GM12865 (cell line): ENCODE data around the gene ZNF777.

Source experiments
- DNase-seq: peaks from one replicate; pipeline ENCODE4 v3.0.0; 2010; ENCODE audit warnings: low read depth
- H3K4me3 ChIP-seq: 2 replicates; pipeline ENCODE4 v1.5.1; 2011; ENCODE audit warnings: mild to moderate bottlenecking, low read depth, low read length, control low read depth
- TF ChIP-seq, protein P1 (sequence below): IDR thresholded peaks from 2 replicates; pipeline ENCODE4 v1.5.1; 2011; ENCODE audit warnings: low read length, control low read depth, low read depth, inconsistent platforms; ENCODE audit not compliant: insufficient read depth; ENCODE audit errors: missing control alignments

Gene ZNF777

DNA sequence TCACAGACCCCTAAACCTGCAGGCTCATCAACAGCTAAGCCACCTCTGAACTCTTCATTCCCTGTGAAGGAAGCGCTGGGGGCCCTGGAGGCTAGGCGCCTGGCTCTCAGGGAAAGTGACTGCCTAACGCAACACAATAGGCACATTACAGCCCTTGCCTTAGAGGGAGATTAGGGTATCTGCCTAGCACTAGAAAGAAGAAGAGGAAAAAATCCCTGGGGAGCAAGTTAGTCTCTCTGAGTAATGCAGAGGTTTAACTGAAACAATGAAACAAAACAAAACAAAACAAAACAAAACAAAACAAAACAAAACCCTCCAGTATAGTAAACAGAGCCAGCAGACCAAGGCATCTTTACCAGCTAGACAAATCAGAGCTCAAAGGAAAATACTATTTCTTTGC, 2.6 kb downstream of the ZNF777 start:
- DNase-seq, result no peak
- TF ChIP-seq, protein P1, sequence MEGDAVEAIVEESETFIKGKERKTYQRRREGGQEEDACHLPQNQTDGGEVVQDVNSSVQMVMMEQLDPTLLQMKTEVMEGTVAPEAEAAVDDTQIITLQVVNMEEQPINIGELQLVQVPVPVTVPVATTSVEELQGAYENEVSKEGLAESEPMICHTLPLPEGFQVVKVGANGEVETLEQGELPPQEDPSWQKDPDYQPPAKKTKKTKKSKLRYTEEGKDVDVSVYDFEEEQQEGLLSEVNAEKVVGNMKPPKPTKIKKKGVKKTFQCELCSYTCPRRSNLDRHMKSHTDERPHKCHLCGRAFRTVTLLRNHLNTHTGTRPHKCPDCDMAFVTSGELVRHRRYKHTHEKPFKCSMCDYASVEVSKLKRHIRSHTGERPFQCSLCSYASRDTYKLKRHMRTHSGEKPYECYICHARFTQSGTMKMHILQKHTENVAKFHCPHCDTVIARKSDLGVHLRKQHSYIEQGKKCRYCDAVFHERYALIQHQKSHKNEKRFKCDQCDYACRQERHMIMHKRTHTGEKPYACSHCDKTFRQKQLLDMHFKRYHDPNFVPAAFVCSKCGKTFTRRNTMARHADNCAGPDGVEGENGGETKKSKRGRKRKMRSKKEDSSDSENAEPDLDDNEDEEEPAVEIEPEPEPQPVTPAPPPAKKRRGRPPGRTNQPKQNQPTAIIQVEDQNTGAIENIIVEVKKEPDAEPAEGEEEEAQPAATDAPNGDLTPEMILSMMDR, result no peak
- no peak overlapping the region for H3K4me3 ChIP-seq

DNA sequence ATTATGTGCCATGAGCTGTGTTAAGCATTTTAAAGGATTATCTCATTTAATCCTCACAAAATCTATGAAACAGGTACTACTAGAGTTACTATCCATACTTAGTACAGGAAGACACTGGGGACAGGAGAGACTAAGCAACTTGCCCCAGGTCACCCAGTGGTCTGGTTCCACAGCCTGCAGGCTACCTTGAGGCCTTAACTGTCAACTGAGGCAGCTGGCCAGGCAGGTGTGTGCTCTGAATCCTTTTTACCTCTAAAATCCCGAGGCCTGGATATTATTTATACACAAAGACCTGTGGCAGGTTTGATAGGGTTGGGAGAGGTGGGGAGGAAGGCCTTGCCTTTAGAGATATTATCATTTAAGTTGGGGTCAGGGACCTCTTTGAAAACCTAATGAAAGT, 3.1 kb downstream of the ZNF777 start:
- TF ChIP-seq, protein P1, result no peak
- DNase-seq, result no peak
- H3K4me3 ChIP-seq, result no peak overlapping the region

DNA sequence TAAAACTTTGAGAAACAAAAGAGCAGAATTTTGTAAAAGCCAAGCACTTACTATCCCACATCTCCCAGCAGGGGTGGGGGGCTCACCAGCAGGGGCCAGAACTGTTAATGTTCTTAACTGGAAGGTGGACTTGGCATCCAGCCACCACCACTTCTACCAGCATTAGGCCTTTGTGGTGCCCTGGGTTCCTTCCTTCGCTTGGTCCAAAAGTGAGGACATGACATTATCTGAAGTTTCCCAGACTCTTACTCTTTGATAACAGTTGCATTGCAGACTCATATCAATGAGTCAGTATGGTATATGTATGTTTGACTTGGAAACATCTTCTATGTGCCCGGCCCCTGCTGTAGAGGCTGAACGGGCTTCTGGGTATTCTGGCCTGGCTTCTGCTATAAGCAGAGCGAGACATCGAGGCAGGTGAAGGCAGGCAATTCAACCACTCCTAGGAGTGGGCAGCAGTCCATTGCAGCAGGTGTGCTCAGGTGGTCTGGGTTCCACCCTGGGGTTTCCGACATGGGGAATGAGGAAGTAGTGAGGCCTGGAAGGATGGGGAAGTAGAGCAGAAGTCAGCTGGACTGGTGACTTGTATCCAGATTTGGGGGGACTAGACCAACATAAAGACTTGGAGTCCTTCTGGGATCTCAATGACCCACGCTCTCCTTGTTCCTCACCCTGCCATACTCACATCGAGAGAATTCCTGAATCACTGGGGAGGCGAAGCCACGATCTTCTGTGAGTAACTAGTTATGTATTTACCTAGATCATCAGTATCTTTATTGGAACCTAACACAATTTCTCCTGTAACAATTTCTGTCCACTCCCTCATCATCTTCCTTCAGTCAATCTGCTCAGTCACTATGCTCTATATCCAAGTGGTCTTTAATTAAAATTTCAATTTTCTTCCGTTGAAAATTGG, 4.1 kb downstream of the ZNF777 start:
- no peak overlapping the region for H3K4me3 ChIP-seq
- no peak for DNase-seq
- TF ChIP-seq, protein P1, result no peak

DNA sequence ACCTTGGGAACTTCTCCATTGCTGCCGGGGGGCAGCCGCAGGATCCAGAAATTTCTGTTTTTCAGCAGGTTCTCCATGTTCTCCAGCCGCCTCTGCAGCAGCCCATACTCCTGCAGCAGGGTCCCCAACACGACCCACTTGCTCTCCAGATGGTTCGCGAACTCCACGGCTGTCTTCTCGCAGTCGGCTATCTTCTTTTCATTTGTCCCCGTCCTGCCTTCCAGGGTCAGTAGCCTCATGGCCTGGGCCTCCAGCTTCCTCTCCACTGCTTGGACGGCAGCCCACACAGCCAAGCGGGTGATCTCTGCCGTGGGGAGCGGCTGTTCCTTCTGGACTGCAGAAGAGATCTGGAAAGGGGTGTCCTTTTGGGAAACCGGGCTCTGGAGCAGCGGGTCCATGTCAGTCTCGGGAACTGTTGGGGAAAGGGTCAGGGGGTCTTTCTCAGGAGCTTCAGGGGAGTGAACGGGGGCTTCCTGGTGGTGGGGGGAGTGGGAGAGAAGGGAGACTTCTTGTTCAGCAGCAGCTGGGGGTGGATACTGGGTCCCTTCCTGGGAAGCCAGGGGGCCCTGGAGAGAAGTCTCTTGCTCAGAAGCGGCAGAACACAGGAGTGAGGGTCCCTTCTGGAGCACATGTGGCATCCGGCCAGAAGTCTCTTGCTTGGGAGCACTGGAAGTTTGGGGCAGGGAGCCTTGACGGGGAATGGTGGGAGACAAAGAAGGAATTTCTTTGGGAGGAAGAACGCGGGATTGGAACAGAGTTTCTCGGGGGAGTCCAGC, 5.5 kb downstream of the ZNF777 start:
- TF ChIP-seq, protein P1, result no peak
- DNase-seq, result no peak
- H3K4me3 ChIP-seq, result no peak overlapping the region

DNA sequence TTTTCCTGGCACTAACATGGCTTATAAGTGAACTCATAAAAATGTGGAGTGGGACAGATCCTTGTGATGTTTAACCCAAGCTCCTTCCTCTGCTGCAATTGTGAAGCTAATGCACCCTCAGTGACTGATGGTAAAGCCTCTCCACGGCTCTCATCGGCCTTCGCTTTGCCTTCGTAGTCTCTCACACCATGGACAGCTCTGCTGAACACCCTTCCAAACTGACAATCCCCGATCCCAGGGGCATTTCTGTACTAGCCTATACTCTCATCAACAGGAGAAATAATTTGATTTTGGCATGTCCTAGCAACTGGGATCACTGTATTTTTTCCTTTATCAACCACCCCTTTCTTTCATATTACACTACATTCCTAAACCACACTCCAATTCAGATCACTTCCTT, 6.1 kb downstream of the ZNF777 start:
- TF ChIP-seq, protein P1, result no peak
- DNase-seq, result no peak
- H3K4me3 ChIP-seq, result no peak overlapping the region

DNA sequence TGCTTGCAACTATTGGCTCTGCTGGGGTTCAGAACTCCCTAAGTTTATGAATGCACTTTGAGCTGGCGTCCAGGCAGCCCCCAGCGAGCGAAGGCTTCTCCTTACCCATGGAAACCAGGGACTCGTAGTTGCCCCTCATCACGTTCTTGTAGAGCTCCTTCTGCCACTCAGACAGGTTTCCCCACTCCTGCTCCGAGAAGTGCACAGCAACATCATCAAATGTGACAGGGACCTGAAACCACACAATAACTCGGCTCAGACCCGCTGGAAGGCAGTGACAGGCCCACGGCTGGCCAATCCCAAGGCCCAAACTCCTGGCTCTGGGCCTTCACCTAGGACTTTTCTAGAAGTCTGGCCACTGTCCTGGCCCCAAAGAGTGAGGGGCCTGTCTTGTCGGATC, 6.9 kb downstream of the ZNF777 start:
- DNase-seq, result no peak
- no peak overlapping the region for H3K4me3 ChIP-seq
- TF ChIP-seq, protein P1, result no peak
